ENCODE results near the gene TBX2.

The TBX2 gene

GRCh38 chr17:61390479-61390791 lies 9.2 kb upstream of the TBX2 start:
- no peak for TF ChIP-seq CTCF (conservative IDR thresholded peaks at IDR 0.05; ENCODE audit: low read length)
- H3K4me3 ChIP-seq (ENCODE audit: low read length), result no peak overlapping the region
- no peak for DNase-seq (ENCODE audit: low read depth)

GRCh38 chr17:61391595-61392291 lies 7.9 kb upstream of the TBX2 start:
- no peak overlapping the region for H3K4me3 ChIP-seq (ENCODE audit: low read length)
- TF ChIP-seq CTCF (conservative IDR thresholded peaks at IDR 0.05; ENCODE audit: low read length), result no peak
- no peak for DNase-seq (ENCODE audit: low read depth)

GRCh38 chr17:61392679-61393078 lies 7.0 kb upstream of the TBX2 start:
- DNase-seq (ENCODE audit: low read depth), result no peak
- no peak for TF ChIP-seq CTCF (conservative IDR thresholded peaks at IDR 0.05; ENCODE audit: low read length)
- no peak overlapping the region for H3K4me3 ChIP-seq (ENCODE audit: low read length)

- no peak for DNase-seq (ENCODE audit: low read depth)
Observed at GRCh38 chr17:61393550-61393903, 6.1 kb upstream of the TBX2 start.

GRCh38 chr17:61393904-61394629 lies 5.6 kb upstream of the TBX2 start:
- no peak for DNase-seq (ENCODE audit: low read depth)
- no peak overlapping the region for H3K4me3 ChIP-seq (ENCODE audit: low read length)
- TF ChIP-seq CTCF (conservative IDR thresholded peaks at IDR 0.05; ENCODE audit: low read length), result no peak

More at GRCh38 chr17:61393550-61393903, 6.1 kb upstream of the TBX2 start:
- H3K4me3 ChIP-seq (ENCODE audit: low read length), result no peak overlapping the region
- TF ChIP-seq CTCF (conservative IDR thresholded peaks at IDR 0.05; ENCODE audit: low read length), result peak; percentile 29; the same call in 1 of the 2 replicates

- no peak for DNase-seq (ENCODE audit: low read depth)
- no peak for TF ChIP-seq CTCF (conservative IDR thresholded peaks at IDR 0.05; ENCODE audit: low read length)
- H3K4me3 ChIP-seq (ENCODE audit: low read length), result no peak overlapping the region
Observed at GRCh38 chr17:61394630-61395408, 4.8 kb upstream of the TBX2 start.

Data from AG10803 (cell line).